Activated CD8-positive, alpha-beta memory T cell treated with anti-CD3 and anti-CD28 coated beads for 1 hour (primary cell): ENCODE data around the gene SCYGR7.
"Not testable (repeated sequence)": the region's sequence is repeated elsewhere in the genome, so short reads cannot be mapped to it uniquely, and the experiment has no call there.

Source experiments
- DNase-seq, 2 donors: peaks; one replicate each; pipeline ENCODE4 v3.0.0-alpha.2; 2020; ENCODE audit warnings: low read depth in 1 of 2; ENCODE audit errors: extremely low read depth in 1 of 2

SCYGR7 gene

GRCh38 chr2:227728035-227728434 lies at the start of gene SCYGR7:
SCYGR7 (plus strand) TSS chr2:227728335; CDS start chr2:227728335, 0 bp downstream.
- no peak for DNase-seq

- no peak for DNase-seq
Measured at GRCh38 chr2:227684258-227684657, 43.9 kb upstream of the SCYGR7 start.

- DNase-seq: no peak
Measured at GRCh38 chr2:227687189-227687588, 40.9 kb upstream of the SCYGR7 start.

GRCh38 chr2:227696990-227697679 lies 31.0 kb upstream of the SCYGR7 start:
- no peak for DNase-seq

GRCh38 chr2:227701556-227701955 lies 26.6 kb upstream of the SCYGR7 start:
- no peak for DNase-seq

GRCh38 chr2:227703280-227703732 lies 24.8 kb upstream of the SCYGR7 start:
- no peak for DNase-seq

- DNase-seq: no peak
Measured at GRCh38 chr2:227703961-227704360, 24.2 kb upstream of the SCYGR7 start.

GRCh38 chr2:227706859-227707258 lies 21.3 kb upstream of the SCYGR7 start:
- no peak for DNase-seq

- no peak for DNase-seq
Measured at GRCh38 chr2:227707390-227707789, 20.7 kb upstream of the SCYGR7 start.

- DNase-seq: no peak
Measured at GRCh38 chr2:227710986-227711385, 17.1 kb upstream of the SCYGR7 start.

GRCh38 chr2:227713291-227713690 lies 14.8 kb upstream of the SCYGR7 start:
- DNase-seq: no peak

- no peak for DNase-seq
Measured at GRCh38 chr2:227716501-227716900, 11.6 kb upstream of the SCYGR7 start.

- DNase-seq: no peak
Measured at GRCh38 chr2:227717687-227718567, 10.2 kb upstream of the SCYGR7 start, which contains the start of gene SLC19A3. SLC19A3 (minus strand) TSS chr2:227718028; CDS start chr2:227702318, 15,710 bp downstream.

GRCh38 chr2:227719641-227720040 lies 8.5 kb upstream of the SCYGR7 start:
- no peak for DNase-seq

- no peak for DNase-seq
Measured at GRCh38 chr2:227720680-227721079, 7.5 kb upstream of the SCYGR7 start.

- DNase-seq: not testable (repeated sequence)
Measured at GRCh38 chr2:227722821-227723220, 5.3 kb upstream of the SCYGR7 start.

- no peak for DNase-seq
Measured at GRCh38 chr2:227724394-227725039, 3.6 kb upstream of the SCYGR7 start, which contains the start of gene SCYGR6. SCYGR6 (minus strand) TSS chr2:227724757; CDS start chr2:227724757, 0 bp downstream.

- no peak for DNase-seq
Measured at GRCh38 chr2:227739351-227739750, 11.2 kb downstream of the SCYGR7 start.

- not testable (repeated sequence) for DNase-seq
Measured at GRCh38 chr2:227740705-227741104, 12.6 kb downstream of the SCYGR7 start.

- DNase-seq: no peak
Measured at GRCh38 chr2:227745594-227745993, 17.5 kb downstream of the SCYGR7 start, which contains the start of gene SCYGR8. SCYGR8 (plus strand) TSS chr2:227745894; CDS start chr2:227745894, 0 bp downstream.

- no peak for DNase-seq
Measured at GRCh38 chr2:227748079-227748478, 19.9 kb downstream of the SCYGR7 start.
